ENCODE measurements around the gene AFG3L2.

GRCh38 chr18:12391487-12392165, 14.6 kb upstream of the AFG3L2 start:
- TF ChIP-seq CTCF (IDR thresholded peaks at IDR 0.05 in 2 of 3, conservative IDR thresholded peaks at IDR 0.05 in 1 of 3; ENCODE audit: borderline replicate concordance in 1 of 3, insufficient read depth in 1 of 3, low read depth in 2 of 3, low read length in 2 of 3): peak; percentile 87 to 95 (median 92)
- no peak for TF ChIP-seq EZH2phosphoT487 (IDR thresholded peaks at IDR 0.05; ENCODE audit: borderline replicate concordance)
- TF ChIP-seq POLR2A (IDR thresholded peaks at IDR 0.05; ENCODE audit: borderline replicate concordance, extremely low read depth, insufficient read depth, insufficient read length): no peak

Measured in HCT116 (cell line).